GM23338 (cell line): Measurements from ENCODE around the gene SUGCT. TPM values are rescaled to one million over a fixed set of nuclear protein-coding genes. Genes with fewer than 3 reads are reported as not detected.

ENCODE experiments used
- ATAC-seq: fragments of 200-7000 bp; cut with Tn5 transposase; 3 replicates; pipeline ENCODE4 v1.9.1; 2020
- DNase-seq: peaks from one replicate; pipeline ENCODE4 v3.0.0-alpha.2; 2015; ENCODE audit warnings: low spot score
- H2AFZ ChIP-seq: fragments of 200-600 bp; sonication (generic); 2 replicates; pipeline ENCODE4 v1.8.0; 2016; ENCODE audit warnings: antibody characterized with exemption, mild to moderate bottlenecking, moderate library complexity
- H3F3A ChIP-seq: fragments of 200-600 bp; sonication (generic); replicated peaks from 2 replicates; pipeline ENCODE4 v1.8.0; 2017; ENCODE audit warnings: antibody characterized with exemption, mixed run types, low read depth
- H3K27ac ChIP-seq: fragments of 200-600 bp; sonication (generic); 2 replicates; pipeline ENCODE4 v1.6.1; 2016; ENCODE audit warnings: low read depth
- H3K27me3 ChIP-seq: fragments of 200-600 bp; sonication (generic); 2 replicates; pipeline ENCODE4 v1.8.0; 2016; ENCODE audit warnings: mild to moderate bottlenecking, mixed run types, moderate library complexity; ENCODE audit not compliant: insufficient read depth
- H3K36me3 ChIP-seq: fragments of 200-600 bp; sonication (generic); 2 replicates; pipeline ENCODE4 v1.8.0; 2016; ENCODE audit warnings: mild to moderate bottlenecking; ENCODE audit not compliant: insufficient read depth
- H3K4me1 ChIP-seq: fragments of 200-600 bp; sonication (generic); 2 replicates; pipeline ENCODE4 v1.8.0; 2016; ENCODE audit warnings: mild to moderate bottlenecking, moderate library complexity; ENCODE audit not compliant: insufficient read depth
- H3K4me2 ChIP-seq: fragments of 200-600 bp; sonication (generic); 2 replicates; pipeline ENCODE4 v1.7.1; 2017; ENCODE audit warnings: mixed run types
- H3K4me3 ChIP-seq: fragments of 200-600 bp; sonication (generic); 2 replicates; pipeline ENCODE4 v1.6.1; 2016; ENCODE audit warnings: mixed run types
- H3K79me2 ChIP-seq: fragments of 200-600 bp; sonication (generic); replicated peaks from 2 replicates; pipeline ENCODE4 v1.8.0; 2017; ENCODE audit warnings: mild to moderate bottlenecking; ENCODE audit not compliant: insufficient read depth
- H3K9me2 ChIP-seq: fragments of 200-600 bp; sonication (generic); 2 replicates; pipeline ENCODE4 v1.8.0; 2017; ENCODE audit not compliant: insufficient read depth
- H4K20me1 ChIP-seq: fragments of 200-600 bp; sonication (generic); replicated peaks from 2 replicates; pipeline ENCODE4 v1.8.0; 2017; ENCODE audit warnings: mild to moderate bottlenecking; ENCODE audit not compliant: insufficient read depth
- H3K27ac Mint-ChIP-seq: 2 replicates; pipeline ENCODE4 v1.8.0; 2020; ENCODE audit warnings: inconsistent platforms, mild to moderate bottlenecking, moderate library complexity, mixed read lengths
- H3K27me3 Mint-ChIP-seq: 3 replicates; pipeline ENCODE4 v1.8.0; 2022; ENCODE audit warnings: low read depth, mild to moderate bottlenecking, moderate library complexity, mixed read lengths, inconsistent platforms; ENCODE audit not compliant: insufficient read depth, poor library complexity
- H3K36me3 Mint-ChIP-seq: 3 replicates; pipeline ENCODE4 v1.8.0; 2021; ENCODE audit warnings: low read depth, mild to moderate bottlenecking, inconsistent platforms, moderate library complexity, mixed read lengths
- H3K4me1 Mint-ChIP-seq: 3 replicates; pipeline ENCODE4 v1.8.0; 2020; ENCODE audit warnings: mild to moderate bottlenecking, inconsistent platforms, mixed read lengths
- H3K4me3 Mint-ChIP-seq: 3 replicates; pipeline ENCODE4 v1.8.0; 2021; ENCODE audit warnings: moderate library complexity, mild to moderate bottlenecking, inconsistent platforms, mixed read lengths
- H3K9me3 Mint-ChIP-seq: 3 replicates; pipeline ENCODE4 v1.8.0; 2020; ENCODE audit warnings: moderate library complexity, mild to moderate bottlenecking, inconsistent platforms, mixed read lengths
- CTCF ChIP-seq, 2 experiments: fragments of 200-600 bp in 1 of 2; sonication (generic) in 1 of 2; conservative IDR thresholded peaks; 2 replicates each; pipeline versions ENCODE4 v1.5.1 to v1.6.1; 2016 to 2017; ENCODE audit warnings: antibody characterized with exemption in 2 of 2, low read depth in 2 of 2, mild to moderate bottlenecking in 2 of 2, moderate library complexity in 1 of 2
- JUNB ChIP-seq: IDR thresholded peaks from one replicate; pipeline ENCODE4 v1.6.1; 2016; ENCODE audit warnings: antibody characterized with exemption; ENCODE audit not compliant: unreplicated experiment
- NANOG ChIP-seq: IDR thresholded peaks from 2 replicates; pipeline ENCODE4 v1.6.1; 2016; ENCODE audit warnings: antibody characterized with exemption, borderline replicate concordance
- POLR2AphosphoS5 ChIP-seq: IDR thresholded peaks from 2 replicates; pipeline ENCODE4 v1.6.1; 2016; ENCODE audit warnings: antibody characterized with exemption, low read depth
- ZNF114 ChIP-seq: fragments of 250-450 bp; sonication (Bioruptor Pico); IDR thresholded peaks from 2 replicates; pipeline ENCODE4 v1.5.0; 2020; ENCODE audit warnings: mild to moderate bottlenecking, moderate library complexity
- ZNF331 ChIP-seq: fragments of 250-450 bp; sonication (Bioruptor Pico); IDR thresholded peaks from 2 replicates; pipeline ENCODE4 v1.5.0; 2020; ENCODE audit warnings: low read depth, mild to moderate bottlenecking, moderate library complexity
- ZNF462 ChIP-seq: fragments of 250-450 bp; sonication (Bioruptor Pico); IDR thresholded peaks from 2 replicates; pipeline ENCODE4 v1.5.0; 2020; ENCODE audit warnings: mild to moderate bottlenecking, moderate library complexity
- polyA plus RNA-seq: library from polyadenylated mRNA; unstranded; fragments of >200 nt; fragmentation: Nextera tagmentation; extraction: Ambion mirVana; gene quantifications from 2 replicates; pipeline ENCODE4 v1.2.1, GENCODE V29; 2016
- total RNA-seq: library from RNA; depleted of rRNA; stranded (reverse); fragments of >200 nt; shearing (Covaris generic); gene quantifications from 2 replicates; pipeline ENCODE4 v1.2.3, GENCODE V29; 2014

Gene SUGCT
- total and polyA plus RNA-seq, 2 experiments from 2014 or later: 4.2 to 5.6 TPM

GRCh38 chr7:40403703-40404476 is 269.1 kb downstream of the SUGCT start:
- Histone ChIP-seq H3K79me2 (no peaks in the 10 kb centered on the region), H3K27me3 (no peaks in the 10 kb centered on the region), H3F3A (no peaks in the 10 kb centered on the region), H3K27ac (no peak overlapping the region), H3K4me3 (no peak overlapping the region), H3K9me2 (no peaks in the 10 kb centered on the region), H2AFZ (no peak overlapping the region), H3K4me2 (no peak overlapping the region), H3K4me1 (no peaks in the 10 kb centered on the region), H4K20me1 (no peaks in the 10 kb centered on the region), H3K36me3 (no peaks in the 10 kb centered on the region)
- Mint-ChIP-seq H3K4me1 (no peaks in the 10 kb centered on the region), H3K9me3 (no peaks in the 10 kb centered on the region), H3K27ac (no peak overlapping the region), H3K27me3 (no peaks in the 10 kb centered on the region), H3K4me3 (no peak overlapping the region), H3K36me3 (no peaks in the 10 kb centered on the region)
- DNase-seq (no peak), ATAC-seq (no peak)
- TF ChIP-seq POLR2AphosphoS5 (no peak), NANOG (no peak), CTCF (conservative IDR thresholded peaks at IDR 0.05; ENCODE audit: low read depth in 2 of 2) (no peak), JUNB (no peak), ZNF114 (CRISPR knock-in tag) (no peak), ZNF462 (CRISPR knock-in tag) (no peak), ZNF331 (no peak)
